GM18505 (cell line): ENCODE data around the gene ARHGEF4.

Experiments used
- ATAC-seq: cut with Tn5 transposase; IDR thresholded peaks from one replicate; pipeline ENCODE4 v1.9.1; 2021; ENCODE audit not compliant: unreplicated experiment
- POLR2A ChIP-seq: IDR thresholded peaks from 4 replicates; pipeline ENCODE4 v1.6.1; 2011; ENCODE audit warnings: borderline replicate concordance; ENCODE audit not compliant: insufficient read depth, insufficient read length; ENCODE audit errors: extremely low read depth

The ARHGEF4 gene

DNA sequence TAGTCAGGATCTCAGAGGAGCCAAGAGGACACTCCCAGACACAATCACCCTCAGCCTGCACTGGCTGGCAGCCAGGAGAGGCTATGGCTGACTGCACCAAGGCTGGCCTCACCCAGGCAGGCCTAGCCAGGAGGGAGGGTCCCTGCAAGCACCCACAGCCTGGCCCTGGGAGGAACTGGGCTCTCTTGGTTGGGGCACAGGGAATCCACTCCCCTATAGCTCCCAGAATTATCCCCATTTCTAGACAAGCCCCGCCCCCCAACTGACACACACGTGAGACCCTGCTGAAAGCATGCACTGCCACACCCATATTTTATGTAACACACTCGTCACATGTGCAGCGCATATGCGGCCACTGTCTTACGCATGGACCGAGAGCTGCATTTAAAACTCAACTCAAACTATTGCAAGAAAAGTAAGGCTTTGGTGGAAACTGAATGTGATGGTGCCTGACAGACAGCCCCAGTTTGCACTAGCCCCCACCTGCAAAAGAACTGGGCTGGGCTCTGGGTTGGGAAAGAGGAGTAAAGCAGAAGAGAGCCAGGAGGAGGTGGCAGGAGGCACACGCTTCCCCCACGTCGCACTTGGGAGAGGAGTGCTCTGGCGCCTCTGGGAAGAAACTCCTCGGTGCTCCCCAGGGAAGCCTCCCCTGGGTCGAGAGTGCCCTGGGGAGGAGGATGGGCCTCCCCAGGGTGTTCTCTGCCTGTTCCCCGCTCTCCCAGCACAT is 28.9 kb upstream of the ARHGEF4 start:
- ATAC-seq, result no peak
- no peak for TF ChIP-seq POLR2A

DNA sequence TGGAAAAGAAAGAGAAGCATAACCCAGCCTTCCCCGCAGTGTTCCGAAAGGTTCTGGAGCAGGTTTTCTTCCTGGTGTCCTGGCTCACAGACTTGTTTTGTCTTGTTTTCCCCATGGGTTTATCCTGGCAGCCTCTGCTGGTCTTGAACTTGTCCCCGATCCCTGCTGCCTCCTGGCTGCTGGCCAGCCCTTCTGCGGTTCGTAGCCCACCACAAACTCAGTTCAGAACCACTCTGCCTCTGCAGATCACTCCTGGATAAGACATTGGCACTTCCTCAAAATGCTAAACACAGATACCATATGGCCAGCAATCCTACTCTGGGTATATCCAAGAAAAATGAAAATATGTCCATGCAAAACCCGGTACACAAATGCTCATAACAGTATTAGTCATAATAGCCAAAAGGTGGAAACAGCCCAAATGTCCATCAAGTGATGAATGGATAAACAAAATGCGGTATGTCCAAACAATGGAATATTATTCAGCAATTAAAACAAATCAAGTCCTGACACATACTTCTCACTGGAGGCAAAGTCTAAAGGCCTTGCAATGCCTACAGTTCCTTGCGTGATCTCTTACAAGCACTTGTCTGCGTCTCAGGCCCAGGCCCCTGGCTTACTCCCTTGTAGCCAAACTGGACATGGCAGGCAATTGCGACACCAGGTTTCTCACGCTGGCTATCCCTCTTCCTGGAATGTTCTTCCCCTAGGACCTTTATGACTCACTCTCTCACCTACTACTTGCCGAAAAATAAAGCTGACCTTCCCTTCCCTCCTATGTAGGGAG is 28.0 kb upstream of the ARHGEF4 start:
- no peak for TF ChIP-seq POLR2A
- ATAC-seq, result no peak

DNA sequence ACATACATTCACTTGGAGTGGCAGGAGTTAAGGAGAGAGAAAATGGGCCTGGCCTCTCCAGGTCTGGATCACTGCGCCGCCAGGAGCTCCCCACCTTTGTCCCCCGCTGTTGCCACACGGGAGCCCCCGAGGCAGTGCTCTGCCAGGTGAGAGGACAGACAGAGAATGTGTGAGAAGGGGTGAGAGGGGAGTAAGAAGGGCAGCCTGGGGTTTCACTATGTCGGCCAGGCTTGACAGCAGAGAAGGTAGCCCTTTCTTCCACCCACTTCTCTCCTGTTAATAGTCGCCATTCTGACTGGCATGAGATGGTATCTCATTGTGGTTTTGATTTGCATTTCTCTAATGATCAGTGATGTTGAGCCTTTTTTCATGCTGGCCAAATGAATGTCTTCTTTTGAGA is 26.2 kb upstream of the ARHGEF4 start:
- TF ChIP-seq POLR2A, result no peak
- no peak for ATAC-seq

DNA sequence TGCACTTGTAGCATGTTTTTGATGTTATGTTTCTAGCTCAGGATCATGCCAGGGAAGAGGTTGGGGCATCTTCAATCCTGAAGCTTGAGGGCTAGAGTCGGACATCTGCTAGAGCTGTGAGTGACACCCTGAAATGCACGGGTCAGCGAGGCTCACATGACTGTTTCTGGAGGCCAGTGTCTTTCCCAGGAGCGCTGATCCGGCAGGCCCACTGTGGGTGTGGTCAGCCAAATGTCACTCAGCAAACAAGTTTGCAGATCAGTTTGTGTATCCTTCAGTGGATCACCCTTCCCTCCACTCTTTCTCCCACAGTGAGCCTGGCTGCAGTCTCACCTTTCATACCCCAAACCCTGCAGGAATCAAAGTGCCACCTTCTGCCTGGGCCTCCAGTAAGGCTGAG is 23.0 kb upstream of the ARHGEF4 start:
- ATAC-seq, result no peak
- TF ChIP-seq POLR2A, result no peak

DNA sequence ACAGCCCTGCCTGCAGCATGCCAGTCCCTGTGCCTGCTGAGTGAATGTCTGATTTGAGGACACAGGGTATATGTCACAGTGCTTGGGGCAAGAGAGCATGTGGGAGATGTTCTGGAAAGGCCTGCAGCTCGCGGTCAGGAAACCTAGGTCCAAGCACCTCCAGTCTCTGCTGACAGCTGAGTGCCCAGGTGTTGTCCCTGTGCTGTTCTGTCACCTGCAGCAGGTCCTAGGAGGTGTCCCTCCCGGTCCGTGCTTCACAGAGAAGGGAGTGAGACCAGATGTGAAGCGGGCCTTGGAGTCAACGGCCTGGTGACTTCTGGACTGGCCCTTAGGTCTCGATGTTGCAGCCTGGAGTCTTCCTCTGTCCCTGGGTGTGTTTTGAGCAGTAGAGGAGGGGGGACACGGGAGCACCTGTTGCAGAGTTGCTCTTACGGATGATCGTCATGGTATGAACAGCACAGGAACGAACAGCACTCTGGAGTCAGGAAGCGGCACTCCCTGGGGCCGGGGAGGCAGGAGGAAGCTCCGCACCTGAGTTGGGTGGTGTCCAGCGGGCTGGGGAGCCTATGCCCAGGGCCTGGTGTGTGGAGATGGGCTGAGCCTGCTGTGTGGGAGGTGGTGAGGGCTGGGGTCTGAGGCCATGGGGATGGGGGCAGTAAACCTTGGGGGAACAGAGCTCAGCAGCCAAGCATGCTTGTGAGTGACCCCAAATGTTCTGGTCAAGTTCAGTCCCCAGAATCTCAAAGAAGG is 21.6 kb upstream of the ARHGEF4 start:
- ATAC-seq, result no peak
- TF ChIP-seq POLR2A, result no peak

DNA sequence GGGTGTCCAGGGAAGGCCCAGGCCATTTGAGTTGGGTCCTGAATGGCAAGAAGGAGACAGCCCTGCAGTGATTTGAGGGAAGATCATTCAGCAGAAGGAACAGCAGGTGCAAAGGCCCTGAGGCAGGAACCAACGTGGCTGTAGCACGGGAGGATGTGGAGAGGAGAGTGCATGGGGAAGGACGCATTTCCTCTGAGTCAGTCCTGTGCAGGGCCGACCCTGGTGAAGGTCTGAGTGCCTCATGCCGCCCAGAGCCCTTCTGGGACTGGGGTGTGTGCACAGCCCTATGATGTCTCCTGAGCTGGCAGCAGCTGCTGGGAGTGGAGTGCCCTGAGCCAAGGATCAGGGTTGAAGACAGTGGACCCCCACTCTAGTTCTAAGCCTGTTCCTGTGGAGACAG is 17.9 kb upstream of the ARHGEF4 start:
- no peak for TF ChIP-seq POLR2A
- no peak for ATAC-seq

DNA sequence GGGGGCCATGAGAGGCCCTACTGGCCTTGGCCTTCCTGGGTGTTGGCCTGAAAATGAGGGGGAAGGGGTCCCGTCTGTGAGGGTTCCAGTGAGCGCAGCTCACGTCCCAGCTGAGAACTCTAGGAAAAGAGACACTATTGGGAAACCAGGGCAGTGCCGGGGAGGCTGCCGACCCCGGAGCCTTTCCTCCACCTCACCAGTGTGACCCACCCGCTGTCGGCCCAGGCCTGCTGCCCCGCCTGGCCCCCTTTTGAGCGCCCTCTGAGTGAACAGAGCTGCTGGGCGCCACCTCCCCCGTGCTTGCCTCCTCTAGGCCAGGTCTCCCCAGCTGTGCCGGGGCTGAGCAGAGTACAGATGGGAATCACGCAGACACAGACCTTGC is 17.5 kb upstream of the ARHGEF4 start:
- no peak for ATAC-seq
- no peak for TF ChIP-seq POLR2A

DNA sequence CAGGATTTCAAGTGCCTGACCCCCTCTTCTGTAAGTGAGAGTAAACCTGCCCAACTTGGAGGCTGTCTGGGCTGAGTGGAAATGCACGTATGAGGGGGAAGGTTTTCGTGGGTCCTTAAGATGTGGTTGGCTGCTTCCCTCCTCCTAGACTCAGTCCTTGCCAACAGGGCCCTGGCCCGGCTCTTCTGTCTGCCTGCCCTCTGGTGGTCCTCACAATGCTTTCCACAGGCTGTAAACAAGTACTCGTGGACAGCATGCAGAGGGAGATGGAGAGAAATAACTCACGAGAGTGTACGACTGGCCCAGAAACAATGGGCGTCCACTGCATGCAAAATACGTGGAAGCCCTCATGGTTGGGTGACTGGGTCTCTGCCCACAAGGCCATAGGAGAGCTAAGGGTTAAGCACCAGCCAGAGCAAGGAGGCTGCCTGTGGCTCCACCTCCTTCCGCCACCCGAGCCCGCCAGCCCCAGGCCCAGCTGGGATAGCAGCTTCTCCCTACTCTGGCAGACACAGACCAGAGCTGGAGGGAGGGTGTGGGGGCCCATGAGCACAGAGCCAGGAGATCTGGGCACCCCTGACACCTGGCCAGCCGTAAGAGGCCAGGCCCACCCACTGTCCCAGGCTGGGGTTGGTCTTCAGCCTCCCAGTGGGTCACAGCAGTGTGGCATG is 17.0 kb upstream of the ARHGEF4 start:
- no peak for TF ChIP-seq POLR2A
- ATAC-seq, result no peak

DNA sequence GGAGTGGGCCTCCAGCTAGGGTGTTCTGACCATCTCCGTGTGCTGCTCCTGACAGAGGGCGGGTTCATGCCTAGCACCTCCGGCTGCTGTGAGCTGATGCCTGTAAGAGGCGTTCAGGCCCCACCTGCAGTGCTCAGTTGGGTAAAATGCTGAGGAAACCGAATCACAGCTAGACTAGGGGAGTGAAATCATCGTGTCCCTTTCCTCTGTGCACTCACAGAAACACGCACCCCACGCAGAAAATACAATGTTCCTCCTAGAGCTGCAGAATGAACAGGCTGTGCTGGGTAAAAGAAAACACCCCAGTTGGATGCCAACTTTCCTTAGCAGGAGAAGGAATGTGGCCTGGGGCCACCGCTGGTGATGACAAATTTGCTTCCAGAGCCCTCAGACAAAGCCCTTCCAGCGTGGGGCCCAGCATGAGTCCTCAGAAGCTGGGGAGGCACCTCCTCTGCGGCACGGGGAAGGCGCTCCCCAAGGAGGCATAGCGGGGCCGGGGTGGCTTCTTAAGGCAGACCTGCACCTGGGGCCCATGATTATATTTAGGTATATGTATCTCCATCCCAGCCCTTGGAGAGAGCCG is 16.3 kb upstream of the ARHGEF4 start:
- no peak for TF ChIP-seq POLR2A
- ATAC-seq, result no peak

DNA sequence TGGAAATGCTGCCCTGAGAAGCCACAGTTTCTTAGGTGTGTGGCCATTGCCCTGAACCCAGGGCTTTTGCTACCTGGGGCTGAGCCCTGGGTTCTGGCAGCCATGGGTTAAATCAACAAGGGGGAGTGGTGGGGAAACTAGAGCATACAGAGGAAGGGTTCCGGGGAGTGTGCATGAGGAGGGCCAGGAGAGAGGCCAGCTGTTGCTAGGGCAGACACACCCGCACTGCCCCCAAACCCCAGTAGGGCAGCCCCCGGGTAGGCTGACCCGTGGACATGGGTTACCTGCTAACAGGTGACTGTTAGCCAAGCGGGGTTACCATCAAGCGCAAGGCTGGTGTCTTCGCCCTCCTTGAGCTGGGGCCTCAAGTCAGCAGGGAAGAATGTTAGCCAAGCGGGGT is 14.8 kb upstream of the ARHGEF4 start:
- no peak for TF ChIP-seq POLR2A
- no peak for ATAC-seq

DNA sequence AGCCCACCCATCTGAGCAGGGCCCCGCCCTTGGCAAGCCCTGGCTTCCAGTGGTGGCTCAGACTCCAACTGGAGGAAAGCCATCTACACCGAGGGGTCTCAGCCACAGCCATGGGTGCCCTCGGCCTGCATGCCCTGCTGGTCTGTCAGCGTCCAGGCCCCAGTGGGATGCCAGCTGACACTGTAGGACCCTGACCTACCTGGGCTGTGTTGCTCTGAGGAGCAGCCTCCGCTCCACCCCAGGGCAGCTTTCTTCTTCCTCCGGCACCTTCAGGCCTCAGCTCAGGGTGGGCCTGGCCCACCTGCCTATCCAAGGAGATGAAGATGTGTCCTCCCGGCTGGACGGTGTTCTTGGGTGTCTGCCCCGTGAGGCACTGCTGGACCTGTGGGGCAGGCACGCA is 13.9 kb upstream of the ARHGEF4 start:
- ATAC-seq, result no peak
- TF ChIP-seq POLR2A, result no peak

DNA sequence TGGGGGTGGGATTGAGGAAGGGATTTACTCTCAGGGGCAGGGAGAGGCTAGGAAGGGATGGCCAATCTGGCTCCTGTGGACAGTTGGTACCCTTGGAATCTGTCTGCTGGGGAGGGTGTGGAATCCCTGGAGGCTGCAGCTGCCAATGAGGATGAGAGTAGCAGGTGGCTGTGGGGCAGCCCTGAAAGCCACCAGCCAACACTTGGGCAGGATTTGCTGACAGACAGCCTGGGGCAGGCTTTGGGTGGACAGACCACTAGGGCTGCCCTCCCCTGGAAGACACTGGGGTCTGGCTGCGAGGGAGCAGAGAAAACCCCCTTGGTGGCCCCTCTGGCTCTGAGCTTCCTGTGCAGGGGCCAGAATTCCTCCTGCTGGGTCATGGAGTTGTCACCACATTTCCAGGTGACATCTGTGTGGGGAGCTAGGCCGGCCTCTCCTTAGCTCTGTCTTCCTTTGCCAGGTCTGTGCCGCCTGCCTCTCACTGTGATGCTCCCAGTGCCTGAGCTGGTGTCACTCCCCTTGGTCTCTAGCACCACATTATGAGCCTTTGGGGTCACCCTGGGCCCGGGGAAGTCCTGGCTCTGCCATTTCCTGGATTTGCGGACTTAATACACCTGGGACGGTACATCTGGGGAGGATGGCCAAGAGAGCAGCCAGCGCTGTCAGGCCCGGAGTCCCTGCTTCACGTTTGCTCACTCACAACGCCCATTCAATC is 13.4 kb upstream of the ARHGEF4 start:
- no peak for ATAC-seq
- no peak for TF ChIP-seq POLR2A

DNA sequence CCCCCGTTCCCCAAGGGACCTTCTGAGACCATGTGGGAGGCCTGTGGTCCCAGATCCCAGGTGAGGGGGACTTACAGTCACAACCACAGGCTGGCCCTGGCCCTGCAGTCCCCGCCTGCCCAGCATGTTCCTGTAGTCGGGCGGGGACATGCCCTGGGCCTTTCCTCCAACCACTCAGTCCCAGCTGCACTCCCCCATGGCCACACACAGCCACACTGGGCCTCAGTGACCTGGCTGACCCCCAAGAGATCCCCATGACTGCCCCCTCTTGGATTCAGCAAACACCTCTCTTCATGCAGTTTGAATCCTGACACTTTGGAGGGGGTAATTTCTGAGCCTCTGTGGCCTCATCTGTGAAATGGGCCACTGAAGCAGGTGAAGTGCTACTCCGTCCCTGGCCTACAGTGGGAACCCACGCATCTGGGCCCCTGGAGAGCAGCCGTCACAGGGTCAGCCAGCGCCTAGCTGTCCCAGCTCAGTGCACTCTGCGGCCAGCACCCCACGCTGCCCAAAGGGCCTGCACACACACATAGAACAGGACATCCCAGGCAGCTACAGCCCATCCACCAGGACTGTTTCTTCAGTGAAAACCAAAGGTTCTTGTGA is 12.7 kb upstream of the ARHGEF4 start:
- TF ChIP-seq POLR2A, result no peak
- ATAC-seq, result peak; percentile 35
